Caco-2 (cell line): ENCODE measurements around the gene NDST3. TPM values are rescaled to one million over a fixed set of nuclear protein-coding genes. Genes with fewer than 3 reads are reported as not detected.

Source experiments
- BruUV-seq: library from RNA; stranded (reverse); fragments of 400-500 nt; replicated peaks from 2 replicates; lab custom pipeline; 2021; lab: Mats Ljungman, UMichigan
- CTCF ChIA-PET: fragments of 300-600 bp; sonication (Branson Sonifier 250); formaldehyde crosslinking; loops from one replicate; lab custom pipeline; 2022; ENCODE audit warnings: antibody characterized with exemption; lab: Charles Lee
- POLR2A ChIA-PET: fragments of 300-600 bp; sonication (Branson Sonifier 250); formaldehyde crosslinking; loops from one replicate; lab custom pipeline; 2022; ENCODE audit warnings: antibody characterized with exemption; lab: Charles Lee
- DNase-seq, 2 experiments: peaks; one replicate each; pipeline versions ENCODE4 v3.0.0 to v3.0.0-alpha.2; 2020 to 2022
- H3K27me3 ChIP-seq: replicated peaks from 2 replicates; pipeline ENCODE4 v1.6.0; 2011; ENCODE audit warnings: low read length; ENCODE audit not compliant: control insufficient read depth, insufficient read depth
- H3K36me3 ChIP-seq: 2 replicates; pipeline ENCODE4 v1.5.1; 2011; ENCODE audit warnings: low read length; ENCODE audit not compliant: control insufficient read depth, insufficient read depth
- H3K4me1 ChIP-seq: fragments of 250-450 bp; sonication (Bioruptor Pico); 2 replicates; pipeline ENCODE4 v1.5.1; 2020; ENCODE audit warnings: mild to moderate bottlenecking
- H3K4me3 ChIP-seq: 2 replicates; pipeline ENCODE4 v1.5.1; 2011; ENCODE audit warnings: low read depth, mild to moderate bottlenecking, control low read depth, low read length
- H3K9me3 ChIP-seq: fragments of 250-450 bp; sonication (Bioruptor Pico); 2 replicates; pipeline ENCODE4 v1.5.1; 2020; ENCODE audit warnings: mild to moderate bottlenecking, moderate library complexity
- H3K27ac Mint-ChIP-seq: one replicate; pipeline ENCODE4 v1.8.0; 2022; ENCODE audit warnings: mixed read lengths; ENCODE audit not compliant: unreplicated experiment
- H3K27me3 Mint-ChIP-seq: one replicate; pipeline ENCODE4 v1.8.0; 2022; ENCODE audit warnings: mixed read lengths; ENCODE audit not compliant: insufficient read depth, unreplicated experiment
- H3K36me3 Mint-ChIP-seq: one replicate; pipeline ENCODE4 v1.8.0; 2022; ENCODE audit warnings: mild to moderate bottlenecking, mixed read lengths; ENCODE audit not compliant: insufficient read depth, unreplicated experiment
- H3K4me1 Mint-ChIP-seq: one replicate; pipeline ENCODE4 v1.8.0; 2022; ENCODE audit warnings: low read depth, mixed read lengths; ENCODE audit not compliant: unreplicated experiment
- H3K4me3 Mint-ChIP-seq: one replicate; pipeline ENCODE4 v1.8.0; 2022; ENCODE audit warnings: mild to moderate bottlenecking, moderate library complexity, mixed read lengths; ENCODE audit not compliant: unreplicated experiment
- H3K9me3 Mint-ChIP-seq: one replicate; pipeline ENCODE4 v1.8.0; 2022; ENCODE audit warnings: mixed read lengths; ENCODE audit not compliant: unreplicated experiment
- intact Hi-C: fragments of 100-400 bp; cut with micrococcal nuclease; formaldehyde crosslinking; loops from one replicate; pipeline ENCODE4 v1.10.0; 2022; ENCODE audit not compliant: unreplicated experiment
- total RNA-seq: library from RNA; stranded (reverse); gene quantifications from 2 replicates; pipeline ENCODE4 v1.2.3, GENCODE V29; 2022
- TF ChIP-seq, protein P1 (sequence below), 2 experiments: fragments of 200-600 bp in 1 of 2; IDR thresholded peaks; 1 replicate in 1 of 2; 2 replicates in 1 of 2; pipeline versions ENCODE4 v1.5.1 to v1.8.0; 2011 to 2022; ENCODE audit warnings: antibody characterized with exemption in 1 of 2, control low read depth in 1 of 2, inconsistent platforms in 1 of 2, low read depth in 1 of 2, low read length in 1 of 2, mild to moderate bottlenecking in 1 of 2, moderate library complexity in 1 of 2; ENCODE audit not compliant: insufficient read depth in 1 of 2, severe bottlenecking in 1 of 2, unreplicated experiment in 1 of 2

The NDST3 gene
- total RNA-seq, 1 experiment from 2014 or later, result not detected

DNA sequence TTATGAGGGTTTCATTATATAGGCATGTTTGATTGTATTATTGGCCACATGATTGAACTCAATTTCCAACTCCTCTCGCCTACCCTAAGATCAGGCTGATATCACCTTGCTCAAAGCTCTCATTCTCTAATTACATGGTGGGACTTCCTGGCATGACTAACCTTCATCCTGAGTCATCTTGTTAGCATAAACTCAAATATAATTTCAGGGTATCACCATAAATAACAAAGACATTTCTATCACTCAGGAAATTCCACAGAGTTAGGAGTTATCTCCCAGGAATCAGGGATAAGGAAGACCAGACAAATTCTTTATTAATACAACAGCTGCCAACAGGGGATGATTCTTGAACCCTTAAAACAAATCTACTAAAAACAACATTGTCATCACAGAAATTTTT, 90.7 kb downstream of the NDST3 start:
- no peak for DNase-seq
- ChIA-PET POLR2A (no interaction called here), CTCF (no interaction called here)
- Histone ChIP-seq H3K4me3 (no peak overlapping the region), H3K27me3 (no peaks in the 10 kb centered on the region), H3K36me3 (no peaks in the 10 kb centered on the region), H3K4me1 (no peaks in the 10 kb centered on the region), H3K9me3 (no peaks in the 10 kb centered on the region)
- H3K4me1 Mint-ChIP-seq, result no peaks in the 10 kb centered on the region
- H3K27me3 Mint-ChIP-seq, result peaks cover 19% of the 10 kb centered on the region
- H3K4me3 Mint-ChIP-seq, result no peak overlapping the region
- H3K27ac Mint-ChIP-seq, result no peak overlapping the region
- intact Hi-C loops, result no loop called here
- no peaks in the 10 kb centered on the region for H3K36me3 Mint-ChIP-seq
- TF ChIP-seq, protein P1, sequence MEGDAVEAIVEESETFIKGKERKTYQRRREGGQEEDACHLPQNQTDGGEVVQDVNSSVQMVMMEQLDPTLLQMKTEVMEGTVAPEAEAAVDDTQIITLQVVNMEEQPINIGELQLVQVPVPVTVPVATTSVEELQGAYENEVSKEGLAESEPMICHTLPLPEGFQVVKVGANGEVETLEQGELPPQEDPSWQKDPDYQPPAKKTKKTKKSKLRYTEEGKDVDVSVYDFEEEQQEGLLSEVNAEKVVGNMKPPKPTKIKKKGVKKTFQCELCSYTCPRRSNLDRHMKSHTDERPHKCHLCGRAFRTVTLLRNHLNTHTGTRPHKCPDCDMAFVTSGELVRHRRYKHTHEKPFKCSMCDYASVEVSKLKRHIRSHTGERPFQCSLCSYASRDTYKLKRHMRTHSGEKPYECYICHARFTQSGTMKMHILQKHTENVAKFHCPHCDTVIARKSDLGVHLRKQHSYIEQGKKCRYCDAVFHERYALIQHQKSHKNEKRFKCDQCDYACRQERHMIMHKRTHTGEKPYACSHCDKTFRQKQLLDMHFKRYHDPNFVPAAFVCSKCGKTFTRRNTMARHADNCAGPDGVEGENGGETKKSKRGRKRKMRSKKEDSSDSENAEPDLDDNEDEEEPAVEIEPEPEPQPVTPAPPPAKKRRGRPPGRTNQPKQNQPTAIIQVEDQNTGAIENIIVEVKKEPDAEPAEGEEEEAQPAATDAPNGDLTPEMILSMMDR (IDR thresholded peaks at IDR 0.05; ENCODE audit: insufficient read depth in 1 of 2, low read depth in 1 of 2, low read length in 1 of 2, severe bottlenecking in 1 of 2, unreplicated experiment in 1 of 2), result no peak
- no TSS peak for BruUV-seq
- no peaks in the 10 kb centered on the region for H3K9me3 Mint-ChIP-seq

DNA sequence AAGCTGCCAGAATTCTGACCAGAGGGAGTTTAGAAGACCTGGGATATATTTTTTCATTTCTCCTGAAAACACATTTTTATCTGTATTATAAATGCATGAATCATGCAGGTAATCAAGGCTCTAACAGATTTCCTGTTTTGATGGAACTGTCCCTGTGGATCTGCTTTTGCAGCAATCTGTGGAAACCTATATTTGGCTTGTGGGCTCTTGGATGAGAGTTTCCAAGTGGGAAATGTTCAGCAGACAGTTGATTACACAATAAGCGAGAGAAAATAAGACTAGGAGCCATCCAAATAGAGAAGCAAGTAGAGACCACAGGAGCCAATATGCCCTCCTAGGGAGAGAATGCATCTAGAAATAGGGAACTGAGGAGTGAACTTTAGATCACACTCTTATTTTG, 105.0 kb downstream of the NDST3 start:
- intact Hi-C loops, result no loop called here
- no peak for DNase-seq
- H3K36me3 Mint-ChIP-seq, result no peaks in the 10 kb centered on the region
- no TSS peak for BruUV-seq
- no peaks in the 10 kb centered on the region for H3K4me1 ChIP-seq
- no peak overlapping the region for H3K4me3 Mint-ChIP-seq
- TF ChIP-seq, protein P1 (IDR thresholded peaks at IDR 0.05; ENCODE audit: insufficient read depth in 1 of 2, low read depth in 1 of 2, low read length in 1 of 2, severe bottlenecking in 1 of 2, unreplicated experiment in 1 of 2), result no peak
- H3K27me3 ChIP-seq, result no peaks in the 10 kb centered on the region
- H3K4me3 ChIP-seq, result no peak overlapping the region
- no peaks in the 10 kb centered on the region for H3K9me3 ChIP-seq
- H3K27me3 Mint-ChIP-seq, result peaks cover 3% of the 10 kb centered on the region
- H3K4me1 Mint-ChIP-seq, result no peaks in the 10 kb centered on the region
- no peaks in the 10 kb centered on the region for H3K9me3 Mint-ChIP-seq
- ChIA-PET POLR2A (no interaction called here), CTCF (no interaction called here)
- H3K27ac Mint-ChIP-seq, result no peak overlapping the region
- H3K36me3 ChIP-seq, result no peaks in the 10 kb centered on the region

DNA sequence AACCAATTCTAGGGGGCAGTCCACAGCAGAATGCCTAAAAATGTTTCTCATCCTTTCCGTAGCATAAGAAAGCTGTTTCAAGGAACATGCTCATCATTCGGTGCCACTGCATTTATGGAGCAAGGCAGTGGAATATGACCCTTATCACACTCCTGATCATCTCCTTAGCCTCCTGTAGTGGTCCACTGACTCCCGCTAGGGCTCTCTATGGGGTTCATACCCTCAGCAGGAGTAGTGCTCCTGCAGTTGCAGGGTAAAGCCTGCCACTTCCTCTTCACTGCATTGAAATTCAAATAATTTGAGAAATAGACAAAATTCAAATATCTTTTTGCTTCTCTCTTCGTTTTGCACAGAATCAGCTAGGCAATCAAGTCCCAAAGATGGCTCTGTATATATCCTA, 107.0 kb downstream of the NDST3 start:
- intact Hi-C loops, result no loop called here
- no peaks in the 10 kb centered on the region for H3K9me3 Mint-ChIP-seq
- no peaks in the 10 kb centered on the region for H3K4me1 ChIP-seq
- no peaks in the 10 kb centered on the region for H3K4me1 Mint-ChIP-seq
- ChIA-PET CTCF (no interaction called here), POLR2A (no interaction called here)
- no peak overlapping the region for H3K4me3 ChIP-seq
- H3K36me3 ChIP-seq, result no peaks in the 10 kb centered on the region
- no peak overlapping the region for H3K27ac Mint-ChIP-seq
- DNase-seq, result no peak
- no peaks in the 10 kb centered on the region for H3K9me3 ChIP-seq
- TF ChIP-seq, protein P1 (IDR thresholded peaks at IDR 0.05; ENCODE audit: insufficient read depth in 1 of 2, low read depth in 1 of 2, low read length in 1 of 2, severe bottlenecking in 1 of 2, unreplicated experiment in 1 of 2), result no peak
- H3K27me3 ChIP-seq, result no peaks in the 10 kb centered on the region
- BruUV-seq, result no TSS peak
- no peaks in the 10 kb centered on the region for H3K36me3 Mint-ChIP-seq
- no peak overlapping the region for H3K4me3 Mint-ChIP-seq
- peaks cover 3% of the 10 kb centered on the region for H3K27me3 Mint-ChIP-seq
